Measurements from ENCODE around the gene MARK2. TPM values are rescaled to one million over a fixed set of nuclear protein-coding genes. Genes with fewer than 3 reads are reported as not detected.
"Not testable (repeated sequence)": the region's sequence is repeated elsewhere in the genome, so short reads cannot be mapped to it uniquely, and the experiment has no call there.

MARK2 gene
- total RNA-seq, 4 donors from 2014 or later: 47.0 to 91.0 (median 62.2) TPM

DNA sequence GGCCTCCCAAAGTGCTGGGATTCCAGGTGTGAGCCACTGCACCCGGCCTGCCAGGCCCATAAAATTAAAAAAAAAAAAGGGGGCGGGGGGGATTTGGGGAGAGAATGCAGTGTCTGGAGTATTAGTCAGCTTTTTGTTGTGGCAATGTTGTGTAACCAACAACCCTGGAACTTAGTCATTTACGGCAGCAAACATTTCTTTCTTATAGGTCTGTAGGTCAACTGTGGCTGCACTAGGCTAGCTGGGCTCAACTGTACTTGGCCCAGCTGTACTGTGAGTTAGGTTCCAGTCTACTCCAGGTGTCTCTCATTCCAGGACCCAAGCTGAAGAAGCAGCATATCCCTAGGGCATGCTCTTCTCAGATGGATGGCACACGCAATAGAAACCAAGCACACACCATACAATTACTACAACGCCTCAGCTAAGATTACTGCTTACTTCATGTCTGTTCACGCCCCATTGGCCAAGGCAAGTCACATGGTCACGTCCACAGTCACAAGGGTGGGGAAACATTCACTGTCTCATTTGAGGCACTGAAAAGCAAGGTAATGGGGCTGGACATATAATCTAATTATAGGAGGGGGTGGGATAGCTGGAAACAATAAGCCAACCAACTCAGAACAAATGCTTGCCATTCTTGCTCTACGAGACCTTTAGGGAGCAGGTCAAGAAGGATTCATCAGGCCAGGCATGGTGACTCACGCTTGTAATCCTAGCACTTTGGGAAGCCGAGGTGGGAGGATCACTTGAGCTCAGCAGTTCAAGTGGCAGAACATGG is 36.1 kb upstream of the MARK2 start:
- WGBS, 2 donors: 40 to 45% methylated on average over 9 of the region's 10 CpGs
- Histone ChIP-seq H3K27ac (peak overlapping the region; percentile 77 to 89 (median 84)), H3K27me3 (no peaks in the 10 kb centered on the region), H3K9me3 (no peaks in the 10 kb centered on the region), H3K4me1 (peaks cover 7 to 48% (median 14%) of the 10 kb centered on the region in 3 donors), H3K36me3 (no peaks in the 10 kb centered on the region), H3K4me3 (no peak overlapping the region)
- DNase-seq: no peak
- no peak for TF ChIP-seq POLR2A (IDR thresholded peaks at IDR 0.05)
- TF ChIP-seq, protein P1, sequence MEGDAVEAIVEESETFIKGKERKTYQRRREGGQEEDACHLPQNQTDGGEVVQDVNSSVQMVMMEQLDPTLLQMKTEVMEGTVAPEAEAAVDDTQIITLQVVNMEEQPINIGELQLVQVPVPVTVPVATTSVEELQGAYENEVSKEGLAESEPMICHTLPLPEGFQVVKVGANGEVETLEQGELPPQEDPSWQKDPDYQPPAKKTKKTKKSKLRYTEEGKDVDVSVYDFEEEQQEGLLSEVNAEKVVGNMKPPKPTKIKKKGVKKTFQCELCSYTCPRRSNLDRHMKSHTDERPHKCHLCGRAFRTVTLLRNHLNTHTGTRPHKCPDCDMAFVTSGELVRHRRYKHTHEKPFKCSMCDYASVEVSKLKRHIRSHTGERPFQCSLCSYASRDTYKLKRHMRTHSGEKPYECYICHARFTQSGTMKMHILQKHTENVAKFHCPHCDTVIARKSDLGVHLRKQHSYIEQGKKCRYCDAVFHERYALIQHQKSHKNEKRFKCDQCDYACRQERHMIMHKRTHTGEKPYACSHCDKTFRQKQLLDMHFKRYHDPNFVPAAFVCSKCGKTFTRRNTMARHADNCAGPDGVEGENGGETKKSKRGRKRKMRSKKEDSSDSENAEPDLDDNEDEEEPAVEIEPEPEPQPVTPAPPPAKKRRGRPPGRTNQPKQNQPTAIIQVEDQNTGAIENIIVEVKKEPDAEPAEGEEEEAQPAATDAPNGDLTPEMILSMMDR (IDR thresholded peaks at IDR 0.05): no peak
- intact Hi-C loops (cut with DNase I): no loop called here

DNA sequence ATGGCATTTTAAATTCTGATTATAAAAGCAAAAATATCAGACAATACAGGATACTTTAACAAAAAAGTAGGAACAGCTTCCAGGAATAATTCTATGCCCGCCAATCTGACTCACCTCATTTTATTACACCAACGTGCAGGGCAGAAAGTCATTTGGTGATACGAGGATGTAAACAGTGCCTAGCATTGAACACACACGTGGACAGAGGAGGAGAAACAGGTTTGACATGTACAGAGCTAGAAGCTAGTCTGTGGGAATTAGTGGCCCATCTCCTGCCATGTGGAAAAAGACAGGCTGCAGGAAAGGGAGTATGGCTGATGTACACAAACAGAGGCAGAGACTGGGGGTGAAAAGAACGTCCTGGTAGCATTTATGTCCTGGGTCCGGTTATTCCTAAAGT is 34.7 kb upstream of the MARK2 start:
- H3K27me3 ChIP-seq: no peaks in the 10 kb centered on the region
- intact Hi-C loops (cut with DNase I): no loop called here
- DNase-seq: no peak
- peak overlapping the region; percentile 77 to 89 (median 84) for H3K27ac ChIP-seq
- peaks cover 7 to 48% (median 14%) of the 10 kb centered on the region in 3 donors for H3K4me1 ChIP-seq
- TF ChIP-seq POLR2A (IDR thresholded peaks at IDR 0.05): no peak
- TF ChIP-seq, protein P1 (IDR thresholded peaks at IDR 0.05): no peak
- no peak overlapping the region for H3K4me3 ChIP-seq
- H3K36me3 ChIP-seq: no peaks in the 10 kb centered on the region
- H3K9me3 ChIP-seq: no peaks in the 10 kb centered on the region
- WGBS, 2 donors: 35 to 38% methylated on average over 6 of the region's 6 CpGs

DNA sequence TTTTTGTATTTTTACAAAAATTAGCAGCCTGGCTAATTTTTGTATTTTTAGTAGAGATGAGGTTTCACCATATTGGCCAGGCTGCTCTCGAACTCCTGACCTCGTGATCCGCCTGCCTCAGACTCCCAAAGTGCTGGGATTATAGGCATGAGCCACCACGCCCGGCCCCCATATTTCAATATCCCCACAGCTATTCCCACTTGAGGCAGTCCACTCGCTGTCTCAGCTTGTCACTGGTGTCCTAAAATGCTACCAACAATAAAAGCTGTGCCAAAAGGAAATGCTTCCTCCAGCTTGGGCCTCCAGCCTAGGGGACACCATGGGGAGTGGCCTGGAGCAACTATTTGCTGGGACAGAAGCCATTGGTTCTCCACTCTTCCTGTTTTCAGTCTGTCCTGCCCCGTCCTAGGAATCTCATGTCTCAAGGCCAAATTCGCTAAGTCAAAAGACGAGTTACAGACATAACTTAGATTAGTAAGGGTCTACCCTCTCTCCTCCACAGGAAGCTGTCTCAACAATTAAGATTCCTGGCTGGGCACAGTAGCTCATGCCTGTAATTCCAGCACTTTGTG is 33.0 kb upstream of the MARK2 start:
- no peak for DNase-seq
- no peak for TF ChIP-seq POLR2A (IDR thresholded peaks at IDR 0.05)
- TF ChIP-seq, protein P1 (IDR thresholded peaks at IDR 0.05): no peak
- H3K27ac ChIP-seq: peak overlapping the region in 3 of 4 donors; percentile 21 to 88 (median 39)

DNA sequence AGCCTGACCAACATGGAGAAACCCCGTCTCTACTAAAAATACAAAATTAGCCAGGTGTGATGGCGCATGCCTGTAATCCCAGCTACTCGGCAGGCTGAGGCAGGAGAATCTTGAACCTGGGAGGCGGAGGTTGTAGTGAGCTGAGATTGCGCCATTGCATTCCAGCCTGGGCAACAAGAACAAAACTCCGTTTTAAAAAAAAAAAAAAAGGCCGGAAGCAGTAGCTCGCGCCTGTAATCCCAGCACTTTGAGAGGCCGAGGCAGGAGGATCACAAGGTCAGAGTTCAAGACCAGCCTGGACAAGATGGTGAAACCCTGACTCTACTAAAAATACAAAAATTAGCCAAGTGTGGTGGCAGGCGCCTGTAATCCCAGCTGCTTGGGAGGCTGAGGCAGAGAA is 28.5 kb upstream of the MARK2 start:
- H3K9me3 ChIP-seq, H3K4me3 ChIP-seq, H3K36me3 ChIP-seq, H3K27ac ChIP-seq, DNase-seq, H3K27me3 ChIP-seq: not testable (repeated sequence)
- peaks cover 6 to 37% (median 19%) of the 10 kb centered on the region in 3 donors for H3K4me1 ChIP-seq
- 73 to 78% methylated on average over 10 to 11 of the region's 11 CpGs for WGBS, 2 donors
- intact Hi-C loops (cut with DNase I): loop anchor here (10.0 kb wide), 1 partner anchor 46 kb away; the partner anchor contains the start of gene ZFTA

More for the DNA sequence above, 33.0 kb upstream of the MARK2 start:
- H3K36me3 ChIP-seq: no peaks in the 10 kb centered on the region
- no peak overlapping the region for H3K4me3 ChIP-seq
- no peaks in the 10 kb centered on the region for H3K27me3 ChIP-seq
- H3K4me1 ChIP-seq: peaks cover 7 to 48% (median 14%) of the 10 kb centered on the region in 3 donors
- intact Hi-C loops (cut with DNase I): no loop called here
- 73 to 80% methylated on average over 9 of the region's 9 CpGs for WGBS, 2 donors
- no peaks in the 10 kb centered on the region for H3K9me3 ChIP-seq

DNA sequence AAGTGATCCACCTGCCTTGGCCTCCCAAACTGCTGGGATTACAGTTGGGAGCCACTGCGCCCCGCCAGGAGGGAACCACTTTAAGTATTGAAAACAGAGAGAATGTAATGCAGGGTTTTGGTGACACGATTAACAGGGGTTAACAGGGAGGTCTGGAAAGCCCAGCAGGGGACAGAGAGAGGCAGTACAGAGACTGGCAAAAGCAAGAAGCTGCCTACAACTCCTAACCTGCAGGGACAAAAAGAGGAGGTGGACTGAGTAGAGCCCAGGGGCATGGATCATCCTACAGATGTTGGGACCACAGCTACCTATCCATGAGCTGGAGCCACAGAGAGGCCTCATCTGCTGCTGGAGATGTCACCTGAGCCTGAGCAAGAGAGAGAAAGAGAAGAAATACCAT is 27.4 kb upstream of the MARK2 start:
- DNase-seq: no peak
- no peaks in the 10 kb centered on the region for H3K27me3 ChIP-seq
- peaks cover 0 to 5% (median 2%) of the 10 kb centered on the region in 3 donors for H3K36me3 ChIP-seq
- H3K9me3 ChIP-seq: no peaks in the 10 kb centered on the region
- no peak overlapping the region for H3K27ac ChIP-seq
- 81 to 86% methylated on average over 3 of the region's 3 CpGs for WGBS, 2 donors
- TF ChIP-seq, protein P1 (IDR thresholded peaks at IDR 0.05): no peak
- TF ChIP-seq POLR2A (IDR thresholded peaks at IDR 0.05): no peak
- H3K4me3 ChIP-seq: no peak overlapping the region
- intact Hi-C loops (cut with DNase I): loop anchor here (10.0 kb wide), 1 partner anchor 47 kb away; the partner anchor contains the start of gene ZFTA
- peaks cover 6 to 35% (median 19%) of the 10 kb centered on the region in 3 donors for H3K4me1 ChIP-seq

All from esophagus squamous epithelium (tissue), 5 donors.